IMR-90 (cell line): ENCODE results near the gene STEEP1. TPM values are rescaled to one million over a fixed set of nuclear protein-coding genes. Genes with fewer than 3 reads are reported as not detected.

Source experiments
- ATAC-seq: fragments of 200-7000 bp; cut with Tn5 transposase; 2 replicates; pipeline ENCODE4 v1.9.1; 2020; ENCODE audit warnings: low read depth, mild to moderate bottlenecking, moderate library complexity
- BruUV-seq: library from RNA; stranded (reverse); fragments of 400-500 nt; replicated peaks from 2 replicates; lab custom pipeline; 2021; lab: Mats Ljungman, UMichigan
- CTCF ChIA-PET: fragments of 300-600 bp; formaldehyde crosslinking; extraction: SDS; loops from one replicate; lab custom pipeline; 2021; ENCODE audit warnings: antibody characterized with exemption; lab: Yijun Ruan, JAX
- POLR2A ChIA-PET: fragments of 300-600 bp; sonication (Branson Sonifier 250); formaldehyde crosslinking; loops from one replicate; lab custom pipeline; 2022; ENCODE audit warnings: antibody characterized with exemption; ENCODE audit not compliant: unreplicated experiment; lab: Charles Lee
- DNase-seq: peaks from one replicate; pipeline ENCODE4 v3.0.0; 2013
- H2AFZ ChIP-seq: replicated peaks from 2 replicates; pipeline ENCODE3; 2013; ENCODE audit warnings: low read length, mild to moderate bottlenecking; ENCODE audit not compliant: poor library complexity
- H2AK5ac ChIP-seq: 2 replicates; pipeline ENCODE4 v1.6.1; 2013; ENCODE audit warnings: low read depth, low read length, inconsistent platforms
- H2AK9ac ChIP-seq: replicated peaks from 2 replicates; pipeline ENCODE3; 2013; ENCODE audit warnings: mild to moderate bottlenecking, low read depth, low read length, moderate library complexity; ENCODE audit not compliant: poor library complexity
- H2BK120ac ChIP-seq: 2 replicates; pipeline ENCODE4 v1.6.1; 2013; ENCODE audit warnings: low read depth, low read length, inconsistent platforms
- H2BK15ac ChIP-seq: 3 replicates; pipeline ENCODE4 v1.6.1; 2013; ENCODE audit warnings: low read depth, low read length, inconsistent platforms
- H2BK20ac ChIP-seq: 2 replicates; pipeline ENCODE4 v1.6.1; 2013; ENCODE audit warnings: low read depth, mild to moderate bottlenecking, inconsistent platforms, low read length, moderate library complexity
- H2BK5ac ChIP-seq: 2 replicates; pipeline ENCODE4 v1.6.1; 2013; ENCODE audit warnings: mild to moderate bottlenecking, low read depth, low read length, inconsistent platforms; ENCODE audit not compliant: poor library complexity, severe bottlenecking
- H3K14ac ChIP-seq: replicated peaks from 2 replicates; pipeline ENCODE4 v1.6.1; 2013; ENCODE audit warnings: low read depth, low read length, inconsistent platforms
- H3K18ac ChIP-seq: 2 replicates; pipeline ENCODE4 v1.6.1; 2013; ENCODE audit warnings: low read depth, low read length, control low read depth
- H3K23ac ChIP-seq: 2 replicates; pipeline ENCODE4 v1.6.1; 2013; ENCODE audit warnings: low read depth, low read length, inconsistent platforms
- H3K27ac ChIP-seq: 2 replicates; pipeline ENCODE4 v1.5.1; 2013; ENCODE audit warnings: mild to moderate bottlenecking, control low read depth, low read length; ENCODE audit not compliant: insufficient read depth
- H3K27me3 ChIP-seq: 2 replicates; pipeline ENCODE4 v1.6.1; 2013; ENCODE audit warnings: low read length; ENCODE audit not compliant: control insufficient read depth, insufficient read depth
- H3K36me3 ChIP-seq: 2 replicates; pipeline ENCODE4 v1.6.1; 2013; ENCODE audit warnings: low read length, mixed read lengths; ENCODE audit not compliant: control insufficient read depth, insufficient read depth
- H3K4ac ChIP-seq: 2 replicates; pipeline ENCODE4 v1.6.1; 2013; ENCODE audit warnings: low read depth, low read length, inconsistent platforms
- H3K4me1 ChIP-seq: 2 replicates; pipeline ENCODE4 v1.6.1; 2013; ENCODE audit warnings: low read length, mixed read lengths; ENCODE audit not compliant: control insufficient read depth, insufficient read depth
- H3K4me2 ChIP-seq: 2 replicates; pipeline ENCODE4 v1.6.1; 2013; ENCODE audit warnings: low read depth, mild to moderate bottlenecking, control low read depth, low read length, moderate library complexity
- H3K4me3 ChIP-seq: 2 replicates; pipeline ENCODE4 v1.5.1; 2013; ENCODE audit warnings: low read depth, mild to moderate bottlenecking, control low read depth, low read length, moderate library complexity; ENCODE audit not compliant: insufficient read depth
- H3K56ac ChIP-seq: 2 replicates; pipeline ENCODE4 v1.6.1; 2013; ENCODE audit warnings: low read length, inconsistent platforms; ENCODE audit not compliant: insufficient read depth; ENCODE audit errors: extremely low read depth
- H3K79me1 ChIP-seq, 2 experiments: 2 replicates each; pipeline ENCODE4 v1.6.1; 2013; ENCODE audit warnings: low read length in 2 of 2, inconsistent platforms in 1 of 2, low read depth in 1 of 2
- H3K9ac ChIP-seq: 2 replicates; pipeline ENCODE4 v1.6.1; 2013; ENCODE audit warnings: low read depth, low read length, control low read depth
- H3K9me1 ChIP-seq: 2 replicates; pipeline ENCODE4 v1.6.1; 2013; ENCODE audit warnings: low read length, inconsistent platforms; ENCODE audit not compliant: insufficient read depth
- H3K9me3 ChIP-seq: 2 replicates; pipeline ENCODE4 v1.6.1; 2013; ENCODE audit warnings: low read length; ENCODE audit not compliant: control insufficient read depth, insufficient read depth
- H4K20me1 ChIP-seq: 2 replicates; pipeline ENCODE4 v1.6.1; 2013; ENCODE audit warnings: low read length, inconsistent platforms; ENCODE audit not compliant: insufficient read depth
- H4K5ac ChIP-seq: 2 replicates; pipeline ENCODE4 v1.6.1; 2013; ENCODE audit warnings: mild to moderate bottlenecking, low read depth, low read length, control low read depth
- H4K8ac ChIP-seq, 2 experiments: 2 replicates each; pipeline ENCODE4 v1.6.1; 2013; ENCODE audit warnings: low read depth in 2 of 2, low read length in 2 of 2, control low read depth in 1 of 2, inconsistent platforms in 1 of 2
- H4K91ac ChIP-seq: 2 replicates; pipeline ENCODE4 v1.6.1; 2013; ENCODE audit warnings: low read depth, low read length, inconsistent platforms; ENCODE audit not compliant: insufficient read depth
- BHLHE40 ChIP-seq: fragments of 150-350 bp; IDR thresholded peaks from 2 replicates; pipeline ENCODE4 v1.6.1; 2016; ENCODE audit warnings: mild to moderate bottlenecking, low read depth, low read length
- CEBPB ChIP-seq: IDR thresholded peaks from 2 replicates; pipeline ENCODE4 v1.6.1; 2012; ENCODE audit warnings: low read depth, low read length, improper control_type of control experiment
- CHD1 ChIP-seq: IDR thresholded peaks from 2 replicates; pipeline ENCODE4 v1.6.1; 2012; ENCODE audit warnings: low read depth, low read length, improper control_type of control experiment
- FOS ChIP-seq: fragments of 150-350 bp; IDR thresholded peaks from 2 replicates; pipeline ENCODE4 v1.6.1; 2016; ENCODE audit warnings: low read depth, low read length
- MAFK ChIP-seq: IDR thresholded peaks from 2 replicates; pipeline ENCODE4 v1.6.1; 2012; ENCODE audit warnings: low read depth, low read length, improper control_type of control experiment
- MAZ ChIP-seq: IDR thresholded peaks from 2 replicates; pipeline ENCODE4 v1.6.1; 2012; ENCODE audit warnings: low read depth, mild to moderate bottlenecking, low read length, improper control_type of control experiment, moderate library complexity, borderline replicate concordance
- MXI1 ChIP-seq: IDR thresholded peaks from 2 replicates; pipeline ENCODE4 v1.6.1; 2012; ENCODE audit warnings: low read depth, mild to moderate bottlenecking, low read length, moderate library complexity, borderline replicate concordance
- POLR2A ChIP-seq: IDR thresholded peaks from 2 replicates; pipeline ENCODE4 v1.6.1; 2012; ENCODE audit warnings: mild to moderate bottlenecking, low read depth, low read length
- RAD21 ChIP-seq: IDR thresholded peaks from 2 replicates; pipeline ENCODE4 v1.6.1; 2012; ENCODE audit warnings: low read length, improper control_type of control experiment
- RCOR1 ChIP-seq: IDR thresholded peaks from 2 replicates; pipeline ENCODE4 v1.6.1; 2012; ENCODE audit warnings: mild to moderate bottlenecking, low read length, improper control_type of control experiment; ENCODE audit not compliant: insufficient replicate concordance
- RFX5 ChIP-seq: IDR thresholded peaks from 2 replicates; pipeline ENCODE4 v1.8.0; 2012; ENCODE audit warnings: low read depth, mild to moderate bottlenecking, low read length, moderate library complexity
- SMC3 ChIP-seq: fragments of 150-350 bp; IDR thresholded peaks from 2 replicates; pipeline ENCODE4 v1.6.1; 2016; ENCODE audit warnings: low read depth, mild to moderate bottlenecking, antibody characterized with exemption, low read length, moderate library complexity
- WGBS, 2 experiments: methylation state at CpG; one replicate each; pipeline versions ENCODE4 v1.1.5 to v1.1.7; 2013; ENCODE audit warnings: missing lambda C conversion rate in 2 of 2; ENCODE audit not compliant: insufficient read length in 1 of 2; ENCODE audit errors: extremely low coverage in 2 of 2; 5-methylcytosine and 5-hydroxymethylcytosine counted together
- dilution Hi-C: fragments of 300-500 bp; cut with HindIII; formaldehyde crosslinking; loops from one replicate; pipeline ENCODE4 v1.14.3; 2018; ENCODE audit warnings: low sequenced_read_pairs; ENCODE audit not compliant: unreplicated experiment
- in situ Hi-C: fragments of 300-500 bp; cut with MboI; formaldehyde crosslinking; loops from 3 replicates; pipeline ENCODE4 v1.14.3; 2019; ENCODE audit warnings: low sequenced_read_pairs, inconsistent platforms, mixed read lengths
- intact Hi-C: fragments of 100-400 bp; cut with micrococcal nuclease; formaldehyde crosslinking; loops from 2 replicates; pipeline ENCODE4 v1.10.0; 2022
- polyA plus RNA-seq, 3 experiments: library from polyadenylated mRNA; depleted of rRNA; stranded (reverse); fragments of >200 nt; gene quantifications; 2 replicates each; pipeline ENCODE4 v1.2.3, GENCODE V29; 2012; ENCODE audit warnings: low replicate concordance in 1 of 3
- total RNA-seq: library from RNA; depleted of rRNA; stranded (reverse); fragments of >200 nt; gene quantifications from 2 replicates; pipeline ENCODE4 v1.2.3, GENCODE V29; 2012
- TF ChIP-seq, protein P1 (sequence below): fragments of 150-350 bp; IDR thresholded peaks from 2 replicates; pipeline ENCODE4 v1.6.1; 2017; ENCODE audit warnings: mild to moderate bottlenecking, antibody characterized with exemption, low read length, low read depth
- TF ChIP-seq, protein P2 (sequence below): fragments of 150-350 bp; IDR thresholded peaks from 2 replicates; pipeline ENCODE4 v1.6.1; 2016; ENCODE audit warnings: low read depth, mild to moderate bottlenecking, low read length, moderate library complexity, borderline replicate concordance
- TF ChIP-seq, protein P3 (sequence below): conservative IDR thresholded peaks from 2 replicates; pipeline ENCODE4 v1.5.1; 2012; ENCODE audit warnings: mild to moderate bottlenecking, low read depth, low read length, improper control_type of control experiment

STEEP1 gene
- total and polyA plus RNA-seq, 2 of the 4 experiments (the other 2 are of a cell fraction) = 16.7 to 33.2 TPM

DNA sequence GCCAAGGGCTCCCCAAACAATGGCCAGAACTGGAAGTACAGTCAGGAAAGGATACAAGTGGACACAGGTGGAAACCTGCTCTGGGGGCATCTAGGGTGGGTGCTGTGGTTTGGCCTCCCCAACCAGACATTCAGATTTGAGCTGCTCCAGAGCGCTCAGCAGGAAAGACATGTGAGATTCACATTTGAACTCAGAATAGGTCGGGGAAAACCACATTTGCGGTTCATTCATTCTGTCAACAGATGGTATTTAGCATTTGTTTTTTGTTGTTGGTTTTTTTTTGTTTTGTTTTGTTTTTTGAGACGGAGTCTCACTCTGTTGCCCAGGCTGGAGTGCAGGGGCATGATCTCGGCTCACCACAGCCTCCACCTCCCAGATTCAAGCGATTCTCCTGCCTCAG is 44.0 kb downstream of the STEEP1 start:
- in situ Hi-C loops = loop anchor here (25.0 kb wide), 1 partner anchor 216 kb away; no protein-coding TSS in a partner anchor
- no CpG with 5 or more reads among the region's 6 CpGs for WGBS, 2 experiments

More for the DNA sequence above, 44.0 kb downstream of the STEEP1 start:
- Histone ChIP-seq H3K4me2 (no peak overlapping the region), H3K9ac (no peak overlapping the region), H2AK5ac (no peak overlapping the region), H3K27ac (no peak overlapping the region), H3K14ac (no peak overlapping the region), H3K79me1 (no peaks in the 10 kb centered on the region), H4K20me1 (no peaks in the 10 kb centered on the region), H3K36me3 (no peaks in the 10 kb centered on the region), H2AFZ (no peak overlapping the region), H3K56ac (no peak overlapping the region), H2BK5ac (no peak overlapping the region), H3K4me1 (no peaks in the 10 kb centered on the region), H4K5ac (no peak overlapping the region), H4K8ac (no peak overlapping the region), H2BK20ac (no peak overlapping the region), H3K4me3 (no peak overlapping the region), H2BK120ac (no peak overlapping the region), H3K18ac (no peak overlapping the region), H3K9me1 (no peaks in the 10 kb centered on the region), H3K23ac (no peak overlapping the region), H4K91ac (no peak overlapping the region), H2AK9ac (no peak overlapping the region), H3K4ac (no peak overlapping the region), H3K9me3 (no peaks in the 10 kb centered on the region), H3K27me3 (no peaks in the 10 kb centered on the region), H2BK15ac (no peak overlapping the region)
- CTCF ChIA-PET = no interaction called here
- BruUV-seq = no TSS peak
- DNase-seq (no peak), ATAC-seq (no peak)
- dilution Hi-C loops = no loop called here
- intact Hi-C loops = no loop called here
- TF ChIP-seq MXI1 (no peak), MAFK (no peak), CEBPB (no peak), RCOR1 (no peak), POLR2A (no peak), RFX5 (no peak), BHLHE40 (no peak), FOS (no peak), MAZ (no peak), RAD21 (no peak), SMC3 (no peak), CHD1 (no peak)
- TF ChIP-seq, protein P1, sequence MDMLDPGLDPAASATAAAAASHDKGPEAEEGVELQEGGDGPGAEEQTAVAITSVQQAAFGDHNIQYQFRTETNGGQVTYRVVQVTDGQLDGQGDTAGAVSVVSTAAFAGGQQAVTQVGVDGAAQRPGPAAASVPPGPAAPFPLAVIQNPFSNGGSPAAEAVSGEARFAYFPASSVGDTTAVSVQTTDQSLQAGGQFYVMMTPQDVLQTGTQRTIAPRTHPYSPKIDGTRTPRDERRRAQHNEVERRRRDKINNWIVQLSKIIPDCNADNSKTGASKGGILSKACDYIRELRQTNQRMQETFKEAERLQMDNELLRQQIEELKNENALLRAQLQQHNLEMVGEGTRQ = no peak
- TF ChIP-seq, protein P2, sequence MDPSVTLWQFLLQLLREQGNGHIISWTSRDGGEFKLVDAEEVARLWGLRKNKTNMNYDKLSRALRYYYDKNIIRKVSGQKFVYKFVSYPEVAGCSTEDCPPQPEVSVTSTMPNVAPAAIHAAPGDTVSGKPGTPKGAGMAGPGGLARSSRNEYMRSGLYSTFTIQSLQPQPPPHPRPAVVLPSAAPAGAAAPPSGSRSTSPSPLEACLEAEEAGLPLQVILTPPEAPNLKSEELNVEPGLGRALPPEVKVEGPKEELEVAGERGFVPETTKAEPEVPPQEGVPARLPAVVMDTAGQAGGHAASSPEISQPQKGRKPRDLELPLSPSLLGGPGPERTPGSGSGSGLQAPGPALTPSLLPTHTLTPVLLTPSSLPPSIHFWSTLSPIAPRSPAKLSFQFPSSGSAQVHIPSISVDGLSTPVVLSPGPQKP = no peak
- TF ChIP-seq, protein P3, sequence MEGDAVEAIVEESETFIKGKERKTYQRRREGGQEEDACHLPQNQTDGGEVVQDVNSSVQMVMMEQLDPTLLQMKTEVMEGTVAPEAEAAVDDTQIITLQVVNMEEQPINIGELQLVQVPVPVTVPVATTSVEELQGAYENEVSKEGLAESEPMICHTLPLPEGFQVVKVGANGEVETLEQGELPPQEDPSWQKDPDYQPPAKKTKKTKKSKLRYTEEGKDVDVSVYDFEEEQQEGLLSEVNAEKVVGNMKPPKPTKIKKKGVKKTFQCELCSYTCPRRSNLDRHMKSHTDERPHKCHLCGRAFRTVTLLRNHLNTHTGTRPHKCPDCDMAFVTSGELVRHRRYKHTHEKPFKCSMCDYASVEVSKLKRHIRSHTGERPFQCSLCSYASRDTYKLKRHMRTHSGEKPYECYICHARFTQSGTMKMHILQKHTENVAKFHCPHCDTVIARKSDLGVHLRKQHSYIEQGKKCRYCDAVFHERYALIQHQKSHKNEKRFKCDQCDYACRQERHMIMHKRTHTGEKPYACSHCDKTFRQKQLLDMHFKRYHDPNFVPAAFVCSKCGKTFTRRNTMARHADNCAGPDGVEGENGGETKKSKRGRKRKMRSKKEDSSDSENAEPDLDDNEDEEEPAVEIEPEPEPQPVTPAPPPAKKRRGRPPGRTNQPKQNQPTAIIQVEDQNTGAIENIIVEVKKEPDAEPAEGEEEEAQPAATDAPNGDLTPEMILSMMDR = no peak
- POLR2A ChIA-PET = no interaction called here
